MM.1S (cell line): Measurements from ENCODE around the gene PUDP.

ENCODE experiments used
- DNase-seq: peaks from one replicate; pipeline ENCODE4 v3.0.0-alpha.2; 2015
- H2AFZ ChIP-seq: fragments of 300-600 bp; sonication (generic); 2 replicates; pipeline ENCODE4 v1.6.0; 2016; ENCODE audit warnings: antibody characterized with exemption, low read length
- H3F3A ChIP-seq: fragments of 300-600 bp; sonication (generic); 2 replicates; pipeline ENCODE4 v1.6.1; 2016; ENCODE audit warnings: mild to moderate bottlenecking, antibody characterized with exemption, low read length, moderate library complexity, mixed read lengths; ENCODE audit not compliant: insufficient read depth
- H3K27ac ChIP-seq: fragments of 300-600 bp; sonication (generic); 2 replicates; pipeline ENCODE4 v1.5.1; 2016; ENCODE audit warnings: mild to moderate bottlenecking, low read length
- H3K27me3 ChIP-seq: fragments of 300-600 bp; sonication (generic); replicated peaks from 2 replicates; pipeline ENCODE4 v1.6.0; 2016; ENCODE audit warnings: low read length; ENCODE audit not compliant: insufficient read depth
- H3K36me3 ChIP-seq: fragments of 300-600 bp; sonication (generic); replicated peaks from 2 replicates; pipeline ENCODE4 v1.6.1; 2016; ENCODE audit warnings: mild to moderate bottlenecking, low read length, mixed read lengths; ENCODE audit not compliant: insufficient read depth
- H3K4me1 ChIP-seq: fragments of 300-600 bp; sonication (generic); 2 replicates; pipeline ENCODE4 v1.6.1; 2016; ENCODE audit warnings: low read length, mixed read lengths
- H3K4me2 ChIP-seq: fragments of 300-600 bp; sonication (generic); 2 replicates; pipeline ENCODE4 v1.6.0; 2016; ENCODE audit warnings: low read depth, low read length
- H3K4me3 ChIP-seq: fragments of 300-600 bp; sonication (generic); 2 replicates; pipeline ENCODE4 v1.5.1; 2016; ENCODE audit warnings: low read length, mixed read lengths
- H3K79me2 ChIP-seq: fragments of 300-600 bp; sonication (generic); 2 replicates; pipeline ENCODE4 v1.6.1; 2016; ENCODE audit warnings: mixed run types, low read length, mixed read lengths
- H3K9ac ChIP-seq: fragments of 300-600 bp; sonication (generic); 2 replicates; pipeline ENCODE4 v1.6.1; 2016; ENCODE audit warnings: low read length, mixed read lengths
- H3K9me2 ChIP-seq: fragments of 300-600 bp; sonication (generic); replicated peaks from 2 replicates; pipeline ENCODE4 v1.6.1; 2016; ENCODE audit warnings: mild to moderate bottlenecking, low read length, mixed read lengths; ENCODE audit not compliant: insufficient read depth
- H3K9me3 ChIP-seq: fragments of 300-600 bp; sonication (generic); replicated peaks from 2 replicates; pipeline ENCODE4 v1.6.1; 2016; ENCODE audit warnings: mild to moderate bottlenecking, low read length, mixed read lengths; ENCODE audit not compliant: insufficient read depth
- H4K20me1 ChIP-seq: fragments of 300-600 bp; sonication (generic); 2 replicates; pipeline ENCODE4 v1.6.1; 2016; ENCODE audit warnings: mild to moderate bottlenecking, low read length, moderate library complexity, mixed read lengths; ENCODE audit not compliant: insufficient read depth
- EZH2 ChIP-seq: fragments of 300-600 bp; sonication (generic); optimal IDR thresholded peaks from 2 replicates; pipeline ENCODE3; 2017; ENCODE audit warnings: low read depth, mild to moderate bottlenecking, antibody characterized with exemption, low read length, mixed read lengths
- EZH2phosphoT487 ChIP-seq: fragments of 300-600 bp; sonication (generic); IDR thresholded peaks from 2 replicates; pipeline ENCODE4 v1.6.1; 2018; ENCODE audit warnings: antibody characterized with exemption, low read length
- TF ChIP-seq, protein P1 (sequence below): fragments of 300-600 bp; sonication (generic); IDR thresholded peaks from 2 replicates; pipeline ENCODE4 v1.5.1; 2016; ENCODE audit warnings: antibody characterized with exemption, low read length, mixed read lengths

PUDP gene

DNA sequence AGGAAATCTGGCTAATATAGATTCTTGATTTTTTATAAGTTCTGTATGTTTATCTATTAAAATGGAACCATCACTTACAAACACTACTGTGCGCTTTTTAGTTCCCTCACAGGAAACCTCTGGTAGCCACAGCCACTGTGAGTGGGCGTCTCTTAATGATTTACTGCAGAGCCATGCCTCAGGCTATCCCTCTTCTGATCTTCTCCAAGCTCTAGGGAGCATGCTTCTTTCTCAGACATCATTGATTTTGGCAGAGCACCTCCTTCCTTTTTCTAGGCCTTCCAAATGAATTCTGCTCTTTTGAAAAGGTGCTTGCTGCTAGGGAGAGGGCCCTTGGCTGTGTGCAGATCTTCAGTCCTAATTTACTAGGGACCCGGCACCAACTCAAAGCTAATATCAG, 61.6 kb downstream of the PUDP start:
- Histone ChIP-seq H3F3A (peaks cover 18% of the 10 kb centered on the region), H2AFZ (no peak overlapping the region), H3K27me3 (no peaks in the 10 kb centered on the region), H3K9ac (no peak overlapping the region), H4K20me1 (no peaks in the 10 kb centered on the region), H3K9me3 (no peaks in the 10 kb centered on the region), H3K79me2 (no peaks in the 10 kb centered on the region), H3K4me2 (no peak overlapping the region), H3K36me3 (no peaks in the 10 kb centered on the region), H3K4me1 (peaks cover 35% of the 10 kb centered on the region), H3K4me3 (no peak overlapping the region), H3K9me2 (no peaks in the 10 kb centered on the region), H3K27ac (no peak overlapping the region)
- no peak for TF ChIP-seq EZH2
- TF ChIP-seq EZH2phosphoT487: no peak
- TF ChIP-seq, protein P1, sequence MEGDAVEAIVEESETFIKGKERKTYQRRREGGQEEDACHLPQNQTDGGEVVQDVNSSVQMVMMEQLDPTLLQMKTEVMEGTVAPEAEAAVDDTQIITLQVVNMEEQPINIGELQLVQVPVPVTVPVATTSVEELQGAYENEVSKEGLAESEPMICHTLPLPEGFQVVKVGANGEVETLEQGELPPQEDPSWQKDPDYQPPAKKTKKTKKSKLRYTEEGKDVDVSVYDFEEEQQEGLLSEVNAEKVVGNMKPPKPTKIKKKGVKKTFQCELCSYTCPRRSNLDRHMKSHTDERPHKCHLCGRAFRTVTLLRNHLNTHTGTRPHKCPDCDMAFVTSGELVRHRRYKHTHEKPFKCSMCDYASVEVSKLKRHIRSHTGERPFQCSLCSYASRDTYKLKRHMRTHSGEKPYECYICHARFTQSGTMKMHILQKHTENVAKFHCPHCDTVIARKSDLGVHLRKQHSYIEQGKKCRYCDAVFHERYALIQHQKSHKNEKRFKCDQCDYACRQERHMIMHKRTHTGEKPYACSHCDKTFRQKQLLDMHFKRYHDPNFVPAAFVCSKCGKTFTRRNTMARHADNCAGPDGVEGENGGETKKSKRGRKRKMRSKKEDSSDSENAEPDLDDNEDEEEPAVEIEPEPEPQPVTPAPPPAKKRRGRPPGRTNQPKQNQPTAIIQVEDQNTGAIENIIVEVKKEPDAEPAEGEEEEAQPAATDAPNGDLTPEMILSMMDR: no peak
- DNase-seq: no peak

- Histone ChIP-seq H3K9me2 (no peaks in the 10 kb centered on the region), H3K9me3 (no peaks in the 10 kb centered on the region), H3K79me2 (no peaks in the 10 kb centered on the region), H3K27ac (peak overlapping the region; percentile 27; the same call in 1 of the 2 replicates), H3F3A (peaks cover 18% of the 10 kb centered on the region), H3K4me2 (no peak overlapping the region), H3K36me3 (no peaks in the 10 kb centered on the region), H3K9ac (no peak overlapping the region), H3K27me3 (no peaks in the 10 kb centered on the region), H4K20me1 (no peaks in the 10 kb centered on the region), H3K4me1 (peaks cover 35% of the 10 kb centered on the region), H3K4me3 (no peak overlapping the region), H2AFZ (no peak overlapping the region)
- no peak for DNase-seq
- no peak for TF ChIP-seq EZH2phosphoT487
- TF ChIP-seq, protein P1: no peak
- TF ChIP-seq EZH2: no peak
These were observed 62.1 kb downstream of the PUDP start for GRCh38 chrX:7085879-7086278.

DNA sequence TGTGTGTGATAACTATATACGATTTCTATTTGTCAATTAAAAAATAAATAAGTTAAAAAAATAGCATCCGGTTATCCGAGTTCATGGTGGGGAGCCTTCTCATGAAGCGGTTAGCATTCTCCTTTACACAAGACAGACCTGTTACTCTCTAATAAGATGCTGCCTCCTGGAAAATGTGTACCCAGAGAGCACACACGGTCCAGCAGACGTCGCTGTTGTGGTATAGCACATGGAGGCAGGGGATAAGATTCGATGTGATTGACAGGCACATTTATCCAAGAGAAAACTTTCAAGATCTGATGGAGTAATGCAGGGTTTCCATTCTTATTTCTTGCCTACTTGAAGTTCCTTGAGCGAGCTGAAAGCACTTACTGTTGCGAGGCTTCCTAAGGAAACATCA, 63.1 kb downstream of the PUDP start:
- Histone ChIP-seq H3K9me3 (no peaks in the 10 kb centered on the region), H2AFZ (no peak overlapping the region), H3K36me3 (no peaks in the 10 kb centered on the region), H4K20me1 (no peaks in the 10 kb centered on the region), H3K27me3 (no peaks in the 10 kb centered on the region), H3K9ac (no peak overlapping the region), H3F3A (peaks cover 18% of the 10 kb centered on the region), H3K27ac (peak overlapping the region; percentile 94; the same call in 1 of the 2 replicates), H3K79me2 (no peaks in the 10 kb centered on the region), H3K4me2 (peak overlapping the region; percentile 62; the same call in 1 of the 2 replicates), H3K4me3 (no peak overlapping the region), H3K9me2 (no peaks in the 10 kb centered on the region), H3K4me1 (peaks cover 35% of the 10 kb centered on the region)
- TF ChIP-seq EZH2phosphoT487 (no peak), EZH2 (no peak)
- TF ChIP-seq, protein P1: no peak
- no peak for DNase-seq
